ENCODE measurements around the gene IL18R1.

Gene IL18R1

DNA sequence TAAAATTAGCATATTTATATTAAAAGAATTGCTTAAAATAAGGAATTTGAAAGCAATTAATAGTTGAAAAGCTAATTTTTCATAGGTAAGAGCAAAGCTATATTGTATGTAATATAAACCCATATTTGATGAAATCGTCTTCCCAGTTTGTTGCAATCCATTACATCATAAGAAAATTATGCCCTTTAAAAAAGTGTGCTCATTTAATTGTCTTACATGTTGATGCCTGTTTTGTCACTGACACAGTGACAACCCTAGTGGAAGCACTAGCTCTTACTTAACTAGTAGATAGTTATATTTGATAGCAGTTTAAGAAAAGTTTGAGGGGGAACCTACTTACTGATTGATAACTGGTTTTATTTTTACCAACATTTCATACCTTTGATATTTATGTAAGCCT, 37.3 kb downstream of the IL18R1 start:
- DNase-seq: no peak

DNA sequence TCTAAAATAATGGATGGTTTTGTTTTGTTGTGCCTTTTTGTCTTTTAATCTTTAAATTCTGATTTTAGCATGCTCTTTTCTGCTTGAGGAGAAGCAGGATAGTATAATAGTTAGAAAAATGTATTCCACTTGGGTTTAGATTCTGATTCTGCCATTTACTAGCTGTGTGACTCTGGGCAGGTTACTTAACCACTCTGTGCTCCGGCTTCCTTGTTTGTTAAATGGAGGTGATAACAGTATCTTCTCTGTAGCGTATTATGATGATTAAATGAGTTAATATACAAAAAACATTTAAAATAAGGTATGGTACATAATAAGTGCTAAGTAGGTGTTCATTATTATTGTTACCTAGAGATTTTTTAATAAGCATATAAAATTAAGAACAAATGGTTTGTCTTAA, 40.4 kb downstream of the IL18R1 start:
- DNase-seq: no peak

DNA sequence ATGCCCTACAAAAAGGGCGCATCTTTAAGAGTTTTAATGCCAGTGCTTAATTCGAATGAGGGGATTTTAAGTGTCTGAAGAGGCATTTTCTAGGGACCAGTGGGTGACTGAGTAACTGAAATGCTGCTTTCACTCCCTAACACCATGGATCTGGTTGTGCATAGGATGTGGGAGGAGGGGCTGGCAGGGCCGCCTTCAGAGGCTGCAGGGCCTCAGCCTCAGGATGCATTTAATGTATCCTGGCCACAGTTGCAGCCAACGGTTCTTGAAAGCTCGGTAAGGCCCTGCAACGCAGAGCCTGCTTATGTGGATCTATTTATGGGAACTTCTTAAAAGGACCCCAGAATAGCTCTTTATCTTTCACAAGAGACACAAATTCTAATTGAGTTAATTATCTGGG, 41.6 kb downstream of the IL18R1 start:
- no peak for DNase-seq

DNA sequence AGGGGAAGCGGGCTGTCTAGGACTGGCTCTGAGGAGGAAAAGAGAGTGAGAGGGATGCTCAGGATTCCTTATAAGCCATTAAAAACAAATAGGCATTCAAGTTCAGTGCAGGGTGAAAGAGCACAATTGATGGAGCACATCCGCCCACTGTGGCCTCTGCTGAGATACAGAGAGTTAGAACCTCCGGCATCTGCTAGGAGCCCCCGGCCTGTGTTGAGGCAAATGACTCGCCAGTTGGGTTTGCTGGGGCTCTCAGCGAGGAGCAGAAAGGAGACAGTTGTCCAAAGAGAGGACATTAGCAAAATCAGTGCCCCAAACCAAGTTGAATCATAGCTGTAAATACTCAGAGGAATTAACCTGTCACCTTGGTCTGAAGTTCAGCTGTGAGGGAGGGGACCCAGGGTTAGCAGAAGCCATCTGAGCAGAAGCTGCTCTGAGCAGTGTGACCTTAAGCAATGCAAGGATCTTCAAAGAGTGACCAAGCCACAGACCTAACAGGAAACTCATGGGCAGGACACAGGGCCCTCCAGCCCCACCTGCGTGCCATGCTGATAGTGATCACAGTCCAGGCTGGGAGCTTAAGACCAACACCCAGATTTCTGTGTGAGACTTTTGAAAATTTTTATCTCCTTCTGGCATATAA, 44.0 kb downstream of the IL18R1 start:
- no peak for DNase-seq

DNA sequence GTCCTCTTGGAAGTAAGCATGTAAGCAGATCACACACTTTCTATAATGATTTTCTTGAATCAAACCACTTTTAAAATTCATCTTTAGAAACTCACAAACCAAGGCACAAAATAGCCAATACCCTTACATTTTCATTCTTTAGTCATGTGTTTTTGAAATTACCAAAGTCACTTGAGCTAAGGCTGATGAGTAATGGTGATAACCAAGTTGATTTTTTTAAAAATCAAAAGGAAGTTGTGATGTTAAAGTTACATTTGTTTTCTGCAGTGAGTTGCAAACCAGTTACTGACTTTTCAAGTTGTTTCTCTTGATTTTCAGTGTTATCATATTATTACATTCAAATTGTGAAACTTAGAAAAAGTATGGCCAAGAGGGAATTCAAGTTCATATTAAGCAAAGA, 45.9 kb downstream of the IL18R1 start:
- DNase-seq: no peak

DNA sequence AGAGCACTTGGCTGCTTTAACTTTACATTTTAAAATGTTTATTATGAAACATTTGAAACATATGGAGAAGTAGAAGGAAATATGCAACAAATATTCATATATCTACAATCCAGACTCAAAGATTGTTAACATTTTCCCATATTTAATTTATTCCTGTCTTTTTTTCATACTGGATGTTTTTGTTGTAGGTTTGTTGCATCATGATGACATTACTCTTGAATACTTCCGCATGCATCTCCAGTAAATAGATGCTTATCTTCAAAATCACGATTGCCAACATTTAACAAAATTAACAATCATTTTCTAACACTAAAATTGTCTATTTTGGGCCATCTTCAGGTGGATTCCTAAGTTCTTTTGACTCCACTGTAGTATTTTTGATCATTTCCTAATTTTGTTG, 46.3 kb downstream of the IL18R1 start:
- no peak for DNase-seq

DNA sequence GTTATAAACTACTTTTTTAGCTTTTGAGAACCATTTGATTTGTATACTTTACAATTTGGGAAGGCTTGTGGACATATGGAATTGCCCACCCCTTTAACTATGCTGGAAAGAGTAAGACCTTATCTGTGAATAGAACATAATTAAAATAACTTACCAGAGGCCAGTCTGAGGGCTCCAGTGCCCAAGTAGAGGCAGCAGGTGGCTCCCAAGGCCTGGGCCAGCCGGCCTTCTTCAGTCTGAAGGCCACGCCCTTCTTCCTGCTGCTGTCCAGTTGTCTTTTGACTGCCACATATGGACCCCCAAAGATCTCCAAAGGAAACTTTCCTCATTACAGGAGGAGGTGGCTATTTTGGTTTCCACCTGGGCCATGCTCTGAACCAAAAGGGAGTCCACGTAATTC, 55.4 kb downstream of the IL18R1 start:
- no peak for DNase-seq

DNA sequence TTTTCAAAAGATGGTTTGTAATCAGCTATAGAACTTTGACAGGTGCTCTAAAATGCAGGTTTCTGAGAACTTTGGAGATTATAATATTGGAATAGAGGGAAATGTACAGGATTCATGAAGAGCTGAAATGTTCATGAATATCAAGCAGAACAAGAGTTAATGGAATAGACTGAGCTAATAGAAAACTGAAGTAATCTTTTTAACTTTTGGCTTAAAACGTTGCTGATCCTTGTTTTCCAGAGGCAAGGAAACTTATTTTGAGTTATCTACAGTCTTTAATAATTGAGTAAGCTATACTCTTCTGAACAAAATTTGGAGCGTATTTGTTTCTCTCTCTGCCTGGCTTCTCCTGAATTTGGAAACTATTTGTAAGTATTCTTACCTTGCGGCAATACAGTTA, 56.6 kb downstream of the IL18R1 start:
- DNase-seq: no peak

DNA sequence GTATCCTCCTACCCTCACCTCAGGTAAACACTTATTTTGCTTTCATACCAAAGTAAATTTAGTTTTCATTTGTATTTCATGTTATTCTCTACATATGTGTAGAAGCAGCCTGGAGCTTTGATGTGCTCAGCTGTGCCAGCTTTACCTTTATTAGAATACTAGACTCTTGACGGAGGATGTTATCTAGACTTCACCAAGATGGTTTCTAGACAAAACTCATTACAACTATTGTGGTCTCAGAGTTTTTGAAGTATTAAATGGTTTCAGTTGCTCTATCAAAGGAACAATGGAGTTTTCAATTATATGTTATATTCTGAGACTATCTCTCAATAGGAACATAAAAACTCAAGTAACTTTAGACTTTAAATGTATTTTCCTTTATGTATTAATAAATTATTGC, 62.4 kb downstream of the IL18R1 start:
- DNase-seq: no peak

DNA sequence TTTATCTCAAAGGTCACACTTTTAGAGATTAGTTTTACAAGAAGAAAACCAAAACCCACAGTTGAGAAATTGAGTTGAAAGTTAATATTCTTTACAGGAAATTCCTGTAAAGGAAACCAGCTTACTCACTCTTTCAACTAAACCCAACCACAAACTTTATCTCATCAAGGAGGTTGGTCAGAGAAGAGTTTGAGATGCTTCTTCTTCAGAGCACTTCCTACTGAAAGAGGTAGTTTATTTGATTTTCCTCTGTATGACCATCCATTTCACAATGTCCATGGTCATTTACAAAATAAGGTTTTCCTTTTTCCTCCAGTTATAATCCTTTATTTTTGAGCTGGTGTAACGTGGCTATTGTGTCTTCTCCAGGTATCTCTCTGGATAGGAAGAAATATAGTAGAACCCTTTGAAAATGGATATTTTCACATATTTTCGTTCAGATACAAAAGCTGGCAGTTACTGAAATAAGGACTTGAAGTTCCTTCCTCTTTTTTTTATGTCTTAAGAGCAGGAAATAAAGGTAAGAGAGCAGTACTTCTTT, 62.9 kb downstream of the IL18R1 start:
- DNase-seq: no peak

DNA sequence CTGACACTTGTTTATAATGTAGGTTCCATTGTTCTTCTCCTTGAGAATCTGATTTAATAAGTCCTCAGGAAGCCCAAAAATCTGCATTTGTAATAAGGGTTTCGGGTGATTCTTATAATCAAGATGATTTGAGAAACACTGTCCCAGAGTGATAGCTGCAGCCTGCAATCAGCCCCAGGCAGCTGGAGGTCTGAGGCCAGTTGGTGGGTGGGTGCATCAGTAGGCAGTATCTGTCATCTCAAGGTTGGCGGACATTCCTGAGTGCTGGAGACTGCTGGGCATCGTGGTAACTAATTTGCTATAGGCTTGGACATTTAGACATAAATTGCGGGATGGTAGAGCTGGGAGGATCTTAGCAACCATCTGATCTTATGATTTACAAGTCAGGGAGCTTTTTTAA, 64.7 kb downstream of the IL18R1 start:
- no peak for DNase-seq

DNA sequence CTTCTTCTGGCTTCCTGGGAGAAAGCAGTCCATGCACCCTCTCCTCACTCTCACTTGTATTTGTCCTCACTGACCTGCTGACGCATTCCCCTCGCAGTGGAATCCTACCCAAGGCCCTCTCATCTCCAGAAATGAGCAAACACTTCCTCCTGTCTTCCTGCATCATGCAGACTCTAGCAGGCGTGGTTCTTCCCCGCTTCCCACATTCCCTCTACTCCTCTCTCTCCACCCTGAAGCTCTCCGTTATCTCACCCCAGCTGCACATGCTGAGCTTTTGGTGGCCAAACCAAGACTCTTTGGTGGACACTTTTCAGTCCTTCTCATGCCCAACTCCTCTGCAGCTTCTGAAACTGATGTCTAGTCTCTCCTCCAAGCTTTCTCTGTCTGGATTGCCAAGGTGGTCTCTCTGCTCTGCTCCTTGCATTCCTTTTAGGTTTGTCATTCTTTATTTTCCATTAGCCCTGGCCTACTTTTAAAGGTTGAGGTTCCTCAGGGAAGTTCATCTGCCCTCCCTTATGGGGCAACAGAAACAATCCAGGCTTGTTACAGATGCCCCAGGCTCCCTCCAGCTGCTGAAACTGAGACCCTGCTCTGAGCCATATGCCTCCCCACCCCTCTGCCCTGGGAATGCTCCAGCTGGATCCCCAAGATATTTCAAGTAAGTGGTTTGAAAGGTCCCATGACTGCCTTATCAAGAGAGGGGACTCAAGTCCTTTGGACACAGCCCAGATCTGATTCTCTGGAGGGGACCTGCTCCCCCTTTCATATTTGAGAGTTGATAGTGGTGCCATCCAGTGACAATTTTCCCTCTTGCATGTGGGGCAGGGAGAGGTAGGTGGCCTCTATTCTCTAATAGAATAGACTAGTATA, 66.5 kb downstream of the IL18R1 start:
- no peak for DNase-seq

DNA sequence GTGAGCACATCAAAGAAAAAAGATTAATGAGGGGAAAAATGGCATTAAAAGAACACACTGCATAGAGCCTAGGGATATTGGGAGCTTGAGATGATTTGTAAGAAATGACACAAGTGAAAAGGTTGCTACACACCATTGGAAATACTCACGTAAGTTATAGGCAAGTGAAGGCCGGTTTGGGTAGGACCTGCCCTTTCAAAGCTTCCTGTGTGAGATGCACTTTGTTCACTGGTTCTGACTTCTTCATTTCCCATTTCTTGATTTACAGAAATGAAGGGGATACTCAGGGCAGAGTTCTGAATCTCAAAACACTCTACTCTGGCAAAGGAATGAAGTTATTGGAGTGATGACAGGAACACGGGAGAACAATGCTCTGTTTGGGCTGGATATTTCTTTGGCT, 67.3 kb downstream of the IL18R1 start, which contains the start of gene IL18RAP:
Gene IL18RAP (plus strand): TSS at position 251 of the 400 bp plus-strand sequence. CDS start 118 bp downstream, at position 369.
- no peak for DNase-seq

DNA sequence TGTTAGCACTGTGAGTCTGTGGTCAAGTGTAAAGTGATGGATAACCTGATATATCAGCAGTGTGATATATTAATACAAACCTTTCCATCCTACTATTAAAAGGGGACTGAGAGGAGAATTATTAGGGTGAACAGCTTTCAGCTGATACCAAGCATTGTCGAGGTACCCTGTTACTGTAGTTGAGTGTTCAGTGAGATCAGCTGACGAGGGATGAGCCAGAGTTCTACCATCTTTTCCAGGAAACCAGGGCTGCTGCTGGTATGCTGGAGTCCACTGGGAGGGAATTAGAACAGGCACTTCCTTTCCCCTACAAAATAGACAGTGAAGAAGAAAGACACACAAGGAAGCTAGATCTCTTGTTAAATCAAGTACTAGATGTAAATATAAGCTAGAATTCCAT, 67.8 kb downstream of the IL18R1 start:
- no peak for DNase-seq

DNA sequence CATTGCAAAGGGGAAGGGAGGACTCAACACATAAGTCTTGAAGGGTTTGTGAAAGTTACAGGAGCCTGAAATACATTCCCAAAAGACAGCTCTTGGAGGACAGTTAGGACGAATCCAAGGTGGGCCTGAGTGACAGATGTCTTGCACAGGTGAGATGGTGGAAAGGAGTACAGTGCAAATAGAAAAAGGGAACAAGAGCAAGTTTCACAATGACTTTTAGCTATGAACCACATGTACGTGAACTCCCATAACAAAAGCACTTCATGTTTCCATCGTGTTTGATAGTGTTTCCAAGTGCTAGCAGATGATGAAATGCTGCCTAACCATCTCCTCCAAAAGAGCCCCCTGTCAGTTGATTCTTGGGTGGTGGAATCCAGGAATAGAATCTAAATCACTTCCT, 69.2 kb downstream of the IL18R1 start:
- DNase-seq: no peak

DNA sequence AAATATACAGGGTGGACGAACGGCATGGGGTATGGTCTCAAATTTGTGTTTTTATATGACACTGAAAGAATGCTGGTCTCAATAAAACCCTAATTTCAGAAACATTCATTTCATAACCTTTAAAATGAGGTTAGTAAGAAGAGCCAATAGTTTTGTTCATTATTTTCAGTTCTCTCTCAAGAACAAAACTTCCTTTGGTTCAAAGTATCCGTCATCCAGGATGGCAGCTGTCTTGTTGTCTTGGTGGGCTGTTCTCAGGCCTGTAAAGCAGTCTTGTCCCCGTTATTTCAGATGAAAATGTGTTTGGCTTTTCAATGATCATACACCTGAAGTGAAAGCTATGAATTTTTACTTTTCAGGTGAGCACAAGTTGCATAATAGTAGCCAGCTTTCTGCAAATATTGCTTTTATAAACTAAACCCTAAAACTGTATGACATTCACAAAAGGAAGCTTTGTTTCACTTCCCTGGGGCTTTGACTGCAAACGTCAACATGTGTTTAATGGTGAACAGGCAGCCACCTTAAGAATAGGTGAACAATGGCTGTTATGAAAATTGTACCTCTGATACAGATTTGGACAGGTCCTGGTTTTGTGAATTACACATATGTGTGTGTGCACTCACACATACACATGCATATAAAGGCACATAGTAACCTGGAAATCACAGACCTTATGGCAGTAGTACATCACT, 70.0 kb downstream of the IL18R1 start:
- no peak for DNase-seq

DNA sequence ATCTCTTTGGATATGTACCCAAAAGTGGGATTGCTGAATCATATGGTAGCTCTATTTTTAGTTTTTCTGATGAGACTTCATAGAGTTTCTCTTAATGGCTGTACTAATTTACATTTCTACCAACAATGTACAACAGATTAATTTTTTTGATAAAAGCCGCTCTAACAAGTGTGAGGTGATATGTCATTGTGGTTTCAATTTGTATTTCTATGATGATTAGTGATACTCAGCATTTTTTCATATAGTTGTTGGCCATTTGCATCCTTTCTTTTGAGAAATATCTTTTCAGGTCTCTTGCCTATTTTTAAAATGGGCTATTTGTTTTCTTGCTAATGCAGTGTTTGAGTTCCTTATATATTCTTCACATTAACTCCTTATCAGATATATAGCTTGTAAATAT, 71.7 kb downstream of the IL18R1 start:
- DNase-seq: no peak

DNA sequence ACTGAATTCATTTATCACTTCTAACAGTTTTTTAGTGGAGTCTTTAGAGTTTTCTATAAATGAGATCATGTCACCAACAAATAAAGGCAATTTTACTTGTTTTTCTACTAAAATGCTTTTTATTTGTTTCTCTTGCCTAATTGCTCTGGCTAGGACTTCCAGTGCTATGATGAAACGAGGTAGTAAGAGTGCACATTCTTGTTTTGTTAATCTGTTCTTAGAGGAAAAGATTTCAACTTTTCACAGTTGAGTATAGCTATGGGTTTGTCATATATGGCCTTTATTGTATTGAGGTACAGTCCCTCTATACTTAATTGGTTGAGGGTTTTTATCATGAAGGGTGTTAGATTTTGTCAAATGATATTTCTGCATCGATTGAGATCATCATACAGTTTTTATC, 73.0 kb downstream of the IL18R1 start:
- no peak for DNase-seq

DNA sequence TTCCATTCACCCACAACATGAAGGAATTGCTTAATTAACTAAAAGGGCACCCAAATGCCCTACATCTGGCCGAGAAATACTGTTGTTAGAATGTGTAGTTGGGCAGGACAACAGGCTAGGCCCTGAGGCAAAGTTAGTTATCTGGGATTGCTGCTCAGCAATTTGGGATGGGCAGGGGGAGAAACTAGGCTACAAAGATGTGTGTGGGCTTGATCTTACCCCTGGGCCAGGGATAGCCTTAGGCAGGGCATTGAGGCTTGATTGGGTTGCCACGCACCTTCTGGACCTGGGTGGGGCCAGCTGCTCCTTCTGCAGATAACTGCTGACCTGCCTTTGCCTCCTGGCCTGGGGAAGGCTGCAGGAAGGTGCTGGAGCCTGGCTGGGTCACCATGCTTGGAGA, 76.8 kb downstream of the IL18R1 start:
- no peak for DNase-seq

DNA sequence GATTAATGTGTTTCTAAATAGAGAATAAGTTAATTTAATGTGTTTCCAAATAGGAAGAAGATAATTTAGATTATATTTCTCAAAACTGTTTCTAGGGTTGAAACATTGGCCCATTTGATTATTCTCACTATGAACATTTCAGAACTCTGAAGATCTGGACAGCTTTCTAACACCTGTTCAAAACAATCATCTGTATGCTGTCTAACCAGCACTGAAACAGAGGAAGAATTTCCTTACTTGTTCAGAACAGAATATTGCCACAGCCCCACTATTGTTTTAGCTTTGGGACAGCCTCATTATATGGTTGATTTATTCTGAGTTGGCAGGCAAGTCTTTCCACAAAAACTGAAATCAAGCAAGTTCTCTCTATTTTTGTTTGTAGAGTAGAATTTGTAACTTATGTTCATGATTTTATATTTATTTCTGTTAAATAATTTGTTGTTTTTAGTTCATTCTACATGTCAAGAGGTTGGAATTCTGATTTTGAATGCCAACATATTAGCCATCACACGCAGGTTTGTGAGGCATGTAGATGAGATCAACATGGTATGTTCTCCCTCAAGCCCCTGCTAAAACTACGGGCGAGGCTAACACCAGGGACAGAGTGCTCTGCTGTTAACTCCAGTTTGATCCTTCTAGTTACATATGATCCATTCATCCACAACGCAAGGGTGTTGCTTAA, 78.5 kb downstream of the IL18R1 start:
- no peak for DNase-seq

DNA sequence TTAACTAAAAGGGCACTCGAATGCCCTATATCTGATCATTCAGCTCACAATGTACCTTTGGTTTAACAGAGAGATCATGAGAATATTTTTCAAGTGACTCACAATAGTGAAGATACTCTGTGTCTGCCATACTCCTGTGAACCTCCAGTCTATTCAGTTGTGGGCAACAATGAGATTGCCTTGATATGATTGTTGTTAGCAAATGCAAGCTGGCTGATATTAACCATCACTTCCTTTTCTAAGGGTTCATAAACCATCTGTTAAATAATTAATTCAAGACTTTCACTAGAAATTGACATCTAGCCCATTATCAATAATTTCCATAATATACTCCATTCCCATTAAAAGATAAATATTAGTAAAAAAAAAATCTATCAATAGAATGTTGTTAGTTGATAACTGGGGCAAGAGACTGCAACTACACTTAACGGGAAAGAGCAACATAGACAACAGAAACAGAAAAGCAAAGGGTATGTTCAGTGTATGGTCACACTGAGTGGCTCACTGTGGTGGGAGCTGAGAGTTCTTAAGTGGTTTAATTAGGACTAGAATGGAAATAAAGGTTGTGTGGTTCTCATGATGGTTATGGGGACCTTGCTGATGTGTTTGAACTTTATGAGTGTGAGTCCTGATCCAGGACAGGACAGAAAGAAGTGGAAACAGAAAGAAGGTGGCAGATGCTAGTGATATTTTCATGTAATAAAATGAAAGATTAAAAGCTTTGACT, 79.2 kb downstream of the IL18R1 start:
- no peak for DNase-seq

DNA sequence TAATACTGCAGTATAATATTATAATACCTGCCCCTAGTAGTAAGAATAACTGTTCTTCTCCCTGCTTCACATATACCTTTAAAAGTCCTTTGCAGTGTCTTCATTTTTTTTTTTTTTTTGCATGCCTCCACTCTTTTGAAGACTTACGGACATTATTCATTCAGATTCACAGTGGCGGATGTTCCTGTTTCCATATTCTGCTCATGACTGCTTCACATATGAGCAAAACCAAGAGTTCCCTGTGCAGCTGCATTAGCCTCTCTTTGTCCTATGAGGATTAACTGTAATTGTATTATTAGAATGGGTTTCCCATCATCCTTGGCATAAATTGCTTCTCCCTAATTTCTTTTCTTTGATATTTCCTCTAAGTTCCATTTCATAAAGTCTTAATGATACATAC, 80.1 kb downstream of the IL18R1 start:
- no peak for DNase-seq
